HL-60 (cell line): ENCODE data around the gene DOK1.

Experiments used
- DNase-seq, 2 experiments: peaks; one replicate each; pipeline ENCODE4 v3.0.0-alpha.2; 2010 to 2020; ENCODE audit warnings: low read depth in 1 of 2, low spot score in 1 of 2
- H3K27ac ChIP-seq: fragments of 250-450 bp; sonication (Bioruptor Pico); replicated peaks from 2 replicates; pipeline ENCODE4 v1.5.1; 2020; ENCODE audit warnings: mild to moderate bottlenecking, moderate library complexity
- H3K27me3 ChIP-seq: fragments of 250-450 bp; sonication (Bioruptor Pico); 2 replicates; pipeline ENCODE4 v1.5.1; 2021; ENCODE audit warnings: mild to moderate bottlenecking, moderate library complexity; ENCODE audit not compliant: insufficient read depth, poor library complexity, severe bottlenecking
- H3K4me3 ChIP-seq: replicated peaks from 2 replicates; pipeline ENCODE4 v1.5.1; 2011; ENCODE audit warnings: mild to moderate bottlenecking, control low read depth, low read length; ENCODE audit not compliant: insufficient read depth
- CTCF ChIP-seq: IDR thresholded peaks from one replicate; pipeline ENCODE4 v1.5.1; 2011; ENCODE audit warnings: low read length, control low read depth, inconsistent platforms; ENCODE audit not compliant: insufficient read depth
- GABPA ChIP-seq: IDR thresholded peaks from 2 replicates; pipeline ENCODE4 v1.6.1; 2012; ENCODE audit warnings: low read depth
- POLR2AphosphoS5 ChIP-seq: IDR thresholded peaks from 2 replicates; pipeline ENCODE4 v1.6.1; 2012; ENCODE audit warnings: low read depth
- REST ChIP-seq: IDR thresholded peaks from 2 replicates; pipeline ENCODE4 v1.6.1; 2012; ENCODE audit warnings: low read depth; ENCODE audit not compliant: insufficient replicate concordance
- SPI1 ChIP-seq: IDR thresholded peaks from 2 replicates; pipeline ENCODE4 v1.6.1; 2012; ENCODE audit warnings: low read depth, mild to moderate bottlenecking, borderline replicate concordance

Gene DOK1

GRCh38 chr2:74603282-74604000 lies 48.9 kb downstream of the DOK1 start:
- no peak overlapping the region for H3K27ac ChIP-seq
- DNase-seq = no peak
- H3K27me3 ChIP-seq = no peaks in the 10 kb centered on the region
- no peak overlapping the region for H3K4me3 ChIP-seq
- TF ChIP-seq POLR2AphosphoS5 = no peak
- no peak for TF ChIP-seq SPI1

GRCh38 chr2:74606927-74607326 lies 52.4 kb downstream of the DOK1 start:
- Histone ChIP-seq H3K4me3 (no peak overlapping the region), H3K27me3 (no peaks in the 10 kb centered on the region), H3K27ac (no peak overlapping the region)
- no peak for TF ChIP-seq CTCF
- TF ChIP-seq POLR2AphosphoS5 = no peak
- TF ChIP-seq GABPA = no peak
- TF ChIP-seq REST = no peak
- TF ChIP-seq SPI1 = no peak
- DNase-seq = no peak
